ENCODE measurements around the gene C11orf42. TPM values are rescaled to one million over a fixed set of nuclear protein-coding genes. Genes with fewer than 3 reads are reported as not detected.

Gene C11orf42
- not detected for polyA plus RNA-seq

DNA sequence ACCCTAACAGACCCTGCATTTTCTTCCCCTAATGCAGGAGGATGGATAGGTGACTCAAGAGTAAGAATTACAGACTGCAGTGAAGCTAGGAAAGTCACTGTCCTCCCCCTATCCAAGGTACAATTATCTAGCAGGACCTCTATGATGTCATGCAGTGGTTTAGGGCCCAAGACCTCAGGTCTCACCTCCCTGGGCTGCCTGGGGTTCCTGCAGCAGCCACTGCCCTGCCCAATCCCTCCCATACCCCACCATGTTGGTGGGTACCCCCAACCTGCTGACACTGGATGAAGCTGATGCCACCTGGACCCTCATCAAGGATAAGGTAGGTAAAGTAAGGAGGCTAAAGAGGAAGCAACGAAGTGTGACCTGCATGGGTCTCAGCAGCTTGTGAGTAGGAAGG lies at the start of gene C11orf42:
C11orf42 (plus strand) TSS at position 192 of the 400 bp plus-strand sequence; CDS start at position 251, 59 bp downstream.
- WGBS, 3 donors = 93 to 100% (median 95%) methylated on average over 1 of the region's 1 CpG
- H3K27ac ChIP-seq (ENCODE audit: low read depth, low read length) = no peak within 1 kb of the TSS

GRCh38 chr11:6156628-6157359 lies 48.6 kb upstream of the C11orf42 start:
- 74 to 84% (median 80%) methylated on average over 7 of the region's 7 CpGs for WGBS, 3 donors
- no peak overlapping the region for H3K27ac ChIP-seq (ENCODE audit: low read depth, low read length)

DNA sequence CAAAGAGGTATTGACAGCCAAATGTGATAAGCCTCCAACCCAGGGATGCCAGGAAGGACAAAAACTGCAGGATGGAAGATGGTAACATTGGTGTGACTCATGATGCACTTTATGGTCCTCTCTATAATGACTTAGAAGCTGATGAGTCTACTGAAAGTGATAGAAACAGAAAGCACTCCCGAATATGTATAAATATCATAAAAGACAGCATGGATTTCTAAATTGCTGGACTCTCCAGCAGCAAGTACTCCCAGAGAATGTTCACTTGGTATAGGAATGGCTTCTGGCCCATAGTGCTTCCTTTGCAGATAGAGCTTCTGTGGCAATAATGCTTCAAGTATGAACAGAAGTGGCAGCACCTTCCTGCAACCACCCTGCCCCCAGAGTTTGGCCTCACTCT lies 35.1 kb upstream of the C11orf42 start, which contains the start of gene OR52B2:
OR52B2 (minus strand) TSS at position 101 of the 400 bp plus-strand sequence; CDS start at position 101, 0 bp downstream.
- 75 to 87% (median 83%) methylated on average over 1 of the region's 1 CpG for WGBS, 3 donors
- no peak within 1 kb of the TSS for H3K27ac ChIP-seq (ENCODE audit: low read depth, low read length)

DNA sequence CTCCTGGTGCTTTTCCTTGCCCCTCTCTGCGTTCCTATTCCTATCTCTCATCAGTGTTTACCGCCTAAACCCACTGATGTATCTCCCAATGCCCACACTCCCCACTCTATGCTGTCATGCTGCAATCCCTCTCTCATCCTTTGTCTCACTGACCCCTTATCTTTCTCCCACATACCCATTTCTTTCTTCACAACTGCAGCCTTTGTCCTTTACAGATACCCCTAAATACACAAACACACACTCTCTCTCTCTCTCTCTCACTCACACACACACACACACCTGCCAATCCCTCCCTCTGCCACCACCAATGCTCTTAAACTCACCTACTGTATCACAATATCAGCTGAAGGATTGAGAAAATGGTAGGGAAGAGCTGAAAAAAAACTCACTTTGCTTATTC lies 29.9 kb upstream of the C11orf42 start:
- no peak overlapping the region for H3K27ac ChIP-seq (ENCODE audit: low read depth, low read length)
- WGBS, 3 donors = 47 to 64% (median 64%) methylated on average over 2 of the region's 2 CpGs

DNA sequence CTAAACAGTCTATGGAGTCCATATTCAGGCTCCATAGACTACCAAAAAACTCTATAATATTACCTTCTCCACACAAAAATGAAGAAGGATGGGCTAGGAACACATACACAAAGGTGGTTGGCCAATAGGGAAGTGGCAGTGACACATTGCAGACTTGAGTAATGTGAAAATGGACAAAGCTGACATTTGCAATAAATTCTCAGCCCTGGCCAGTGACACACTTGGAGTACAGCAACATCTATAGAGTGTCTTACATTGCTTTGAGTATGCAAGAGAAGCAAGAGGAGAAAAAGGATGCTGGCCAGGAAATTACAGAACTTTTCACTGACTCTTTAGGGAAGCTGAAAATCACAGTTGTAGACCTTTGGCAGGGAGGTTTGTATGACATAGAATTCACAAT lies 13.6 kb upstream of the C11orf42 start:
- H3K27ac ChIP-seq (ENCODE audit: low read depth, low read length) = no peak overlapping the region

GRCh38 chr11:6194065-6194581 lies 11.2 kb upstream of the C11orf42 start:
- H3K27ac ChIP-seq (ENCODE audit: low read depth, low read length) = no peak overlapping the region
- WGBS, 3 donors = 74 to 76% (median 75%) methylated on average over 1 of the region's 1 CpG

DNA sequence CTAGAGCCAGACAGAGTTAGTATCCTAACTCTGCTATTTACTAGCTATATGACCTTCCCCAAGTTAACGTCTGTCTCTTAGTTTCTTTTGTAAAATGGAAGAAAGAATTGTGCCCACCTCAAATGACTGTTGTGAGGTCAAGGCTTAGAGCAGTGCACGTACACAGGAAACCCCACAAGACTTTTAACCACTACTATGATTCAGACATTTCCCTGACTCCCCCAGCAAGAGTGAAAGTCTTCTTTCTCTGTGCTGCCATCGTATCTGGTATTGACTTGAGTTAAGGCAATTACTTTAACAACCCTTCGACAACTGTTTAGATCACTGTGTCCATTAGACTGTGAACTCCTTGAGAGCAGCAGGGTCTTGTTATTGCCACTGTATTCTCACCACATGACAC lies 9.0 kb upstream of the C11orf42 start:
- WGBS, 3 donors = 42 to 57% (median 44%) methylated on average over 4 of the region's 4 CpGs
- no peak overlapping the region for H3K27ac ChIP-seq (ENCODE audit: low read depth, low read length)

DNA sequence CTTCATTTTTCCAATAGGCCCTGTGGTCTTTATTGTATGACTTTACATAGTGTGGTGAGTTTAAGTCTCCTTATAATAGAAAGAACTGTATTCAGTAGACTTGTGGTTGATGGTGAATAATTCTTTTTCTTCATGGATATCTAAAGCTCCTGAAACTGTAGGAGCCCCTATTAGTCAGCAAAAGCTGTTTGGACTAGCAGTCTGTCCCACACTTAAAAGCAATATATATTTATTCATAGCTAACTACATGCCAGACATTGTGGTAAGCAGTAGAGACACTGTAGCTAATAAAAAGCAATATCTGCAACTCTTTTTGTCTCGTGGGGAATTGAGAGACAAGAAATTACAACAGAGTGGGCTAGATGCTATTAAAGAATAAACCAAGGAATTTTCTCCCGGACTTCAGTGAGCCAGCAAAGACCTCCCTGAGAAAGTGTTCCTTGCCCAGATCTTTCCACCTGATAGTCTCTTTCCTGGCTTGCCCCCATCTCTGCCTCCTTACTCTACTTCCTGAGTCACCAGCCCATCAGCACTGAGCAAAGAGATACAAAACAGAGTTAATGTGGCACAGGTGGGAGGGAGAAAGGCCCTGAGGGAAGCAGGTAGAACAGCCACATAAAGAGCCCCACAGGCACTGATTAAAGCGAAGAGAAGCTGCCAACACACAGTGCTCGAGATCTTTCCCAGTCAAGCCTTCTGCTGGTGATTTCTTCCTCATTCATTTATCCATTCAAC lies 7.7 kb upstream of the C11orf42 start:
- 83 to 85% (median 84%) methylated on average over 4 of the region's 4 CpGs for WGBS, 3 donors
- H3K27ac ChIP-seq (ENCODE audit: low read depth, low read length) = no peak overlapping the region

- H3K27ac ChIP-seq (ENCODE audit: low read depth, low read length) = no peak within 1 kb of the TSS
- WGBS, 3 donors = 98 to 100% (median 99%) methylated on average over 5 of the region's 5 CpGs
Observed at GRCh38 chr11:6199174-6199810, 6.1 kb upstream of the C11orf42 start, which contains the start of gene OR52W1. Gene OR52W1 (plus strand): TSS chr11:6199224. CDS start chr11:6199224, 0 bp downstream.

GRCh38 chr11:6200975-6201374 lies 4.4 kb upstream of the C11orf42 start:
- H3K27ac ChIP-seq (ENCODE audit: low read depth, low read length) = peak overlapping the region; percentile 60
- 42 to 65% (median 52%) methylated on average over 4 of the region's 4 CpGs for WGBS, 3 donors

- H3K27ac ChIP-seq (ENCODE audit: low read depth, low read length) = peak overlapping the region; percentile 60
- WGBS, 3 donors = 50 to 88% (median 63%) methylated on average over 2 of the region's 2 CpGs
Observed at GRCh38 chr11:6201481-6201880, 3.9 kb upstream of the C11orf42 start.

DNA sequence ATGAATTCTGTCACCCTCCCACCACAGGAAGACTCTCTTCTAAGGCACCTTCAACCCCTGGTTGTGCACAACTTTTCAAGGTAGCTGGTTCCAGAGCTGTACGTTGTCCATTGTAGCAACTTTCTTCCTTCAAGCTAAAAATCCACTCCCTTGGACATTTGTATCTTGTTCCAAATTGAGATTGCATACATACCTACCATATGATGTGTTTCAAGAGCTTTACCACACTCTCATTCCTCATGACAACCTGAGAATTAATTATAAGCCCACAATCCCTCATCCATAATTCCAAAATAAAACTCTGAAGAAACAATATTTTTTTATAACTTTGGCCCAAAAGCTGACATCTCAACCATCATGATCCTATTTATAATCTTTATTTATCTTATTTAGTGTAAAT lies 3.3 kb upstream of the C11orf42 start:
- H3K27ac ChIP-seq (ENCODE audit: low read depth, low read length) = no peak overlapping the region
- 67 to 97% (median 89%) methylated on average over 1 of the region's 1 CpG for WGBS, 3 donors

GRCh38 chr11:6203327-6203726 lies 2.0 kb upstream of the C11orf42 start:
- WGBS, 3 donors = 48 to 78% (median 51%) methylated on average over 3 of the region's 3 CpGs
- no peak overlapping the region for H3K27ac ChIP-seq (ENCODE audit: low read depth, low read length)

DNA sequence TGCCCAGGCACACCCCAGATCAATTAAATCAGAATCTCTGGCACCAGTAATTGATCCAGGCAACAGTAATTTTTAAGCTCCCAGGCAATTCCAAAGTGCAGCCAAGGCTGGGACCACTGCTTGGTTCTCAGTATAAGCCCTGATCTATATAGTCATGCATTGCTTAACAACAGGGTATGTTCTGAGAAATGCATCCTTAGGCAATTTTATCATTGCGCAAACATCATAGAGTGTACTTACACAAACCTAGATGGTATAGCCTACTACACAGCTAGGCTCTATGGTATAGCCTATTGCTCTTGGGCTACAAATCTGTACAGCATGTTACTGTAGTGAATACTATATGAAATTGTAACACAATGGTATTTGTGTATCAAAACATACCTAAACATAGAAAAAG lies 651 bp upstream of the C11orf42 start:
- no peak overlapping the region for H3K27ac ChIP-seq (ENCODE audit: low read depth, low read length)
- WGBS, 3 donors = 64 to 100% (median 78%) methylated on average over 1 of the region's 1 CpG

DNA sequence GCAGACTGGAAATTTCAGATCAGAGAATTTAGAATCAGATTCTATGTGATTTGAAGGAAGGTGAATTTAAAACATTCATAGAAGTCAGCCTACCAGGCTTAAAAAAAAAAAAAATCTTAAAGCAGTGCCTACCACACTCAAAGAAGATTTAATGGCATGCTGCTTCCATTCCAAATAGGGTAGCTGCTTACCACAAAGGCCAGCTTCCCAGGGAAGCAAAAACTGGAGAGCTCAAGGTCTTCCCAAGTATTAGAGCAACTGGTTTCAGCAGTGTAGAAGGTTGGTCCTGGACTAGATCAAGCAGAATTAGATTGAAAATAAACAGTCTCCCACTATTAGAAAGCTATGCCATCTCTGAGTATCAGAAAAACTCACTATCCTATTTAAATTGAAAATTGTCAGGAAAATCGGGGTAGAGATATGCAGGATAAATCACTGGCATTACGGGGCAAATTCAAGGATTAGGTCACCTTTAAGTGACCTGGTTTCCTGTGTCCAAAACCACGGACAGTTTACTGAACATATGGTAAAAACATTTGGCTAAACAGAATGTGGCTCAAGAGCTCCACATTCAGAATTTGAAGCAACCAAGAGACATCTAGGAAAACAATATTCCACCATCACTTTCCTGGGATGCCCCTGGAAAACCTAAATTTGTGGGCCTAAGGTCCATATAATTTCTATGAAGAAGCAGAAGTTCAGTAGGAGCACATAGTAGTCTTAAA lies 1.3 kb downstream of the C11orf42 start:
- 61 to 93% (median 67%) methylated on average over 3 of the region's 3 CpGs for WGBS, 3 donors
- no peak overlapping the region for H3K27ac ChIP-seq (ENCODE audit: low read depth, low read length)

DNA sequence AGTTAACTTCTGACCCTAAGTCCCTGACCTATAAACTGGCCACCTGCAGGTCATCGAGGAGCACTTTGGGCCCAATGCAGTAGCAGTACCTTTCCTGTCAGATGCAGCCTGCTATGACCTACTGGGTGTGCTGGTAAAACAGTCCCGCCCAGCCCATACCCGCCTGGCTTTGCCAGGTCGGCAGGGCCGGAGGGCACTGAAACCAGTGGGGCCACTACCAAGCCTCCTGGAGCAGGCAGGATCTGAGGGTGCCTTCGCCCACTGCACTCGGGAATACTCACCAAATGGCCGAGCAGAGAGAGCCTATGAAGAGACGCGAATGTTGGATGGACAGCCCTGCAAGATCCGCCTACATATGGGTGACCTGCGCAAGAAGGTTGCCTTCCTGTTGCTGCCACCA lies 4.4 kb downstream of the C11orf42 start:
- WGBS, 3 donors = 94 to 97% (median 94%) methylated on average over 12 of the region's 12 CpGs
- no peak overlapping the region for H3K27ac ChIP-seq (ENCODE audit: low read depth, low read length)

DNA sequence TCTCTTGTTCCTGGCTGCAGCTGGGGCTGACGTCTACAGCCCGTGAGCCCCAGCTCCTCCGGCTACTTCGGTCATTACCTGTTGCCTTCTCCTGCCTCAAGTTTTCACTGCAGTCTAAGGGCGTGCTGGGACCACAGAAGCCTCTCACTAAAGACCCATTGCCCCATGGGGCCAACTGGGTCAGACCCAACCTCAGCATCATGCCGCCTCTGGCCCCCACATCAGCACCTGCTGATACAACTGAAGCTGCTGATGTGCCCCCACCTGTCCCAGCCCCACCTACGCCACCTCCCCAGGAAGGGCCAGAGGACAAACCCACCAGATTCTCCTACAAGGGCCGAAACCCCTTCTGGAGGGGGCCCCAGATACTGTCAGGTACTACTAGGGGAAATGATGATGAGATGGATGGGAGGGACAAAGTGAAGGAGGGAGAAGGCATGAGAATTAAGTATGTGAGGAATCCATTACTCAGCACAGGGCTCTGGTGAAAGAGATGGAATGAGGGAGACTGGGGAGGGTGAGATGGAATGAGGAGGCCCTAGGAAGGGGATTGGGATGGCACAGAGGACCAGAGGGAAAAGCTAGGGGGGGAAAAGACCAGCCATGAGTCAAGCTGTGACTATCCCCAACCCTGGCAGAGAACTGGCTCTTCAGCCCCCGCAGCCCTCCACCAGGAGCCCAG lies 5.1 kb downstream of the C11orf42 start:
- WGBS, 3 donors = 96 to 99% (median 98%) methylated on average over 9 of the region's 9 CpGs
- H3K27ac ChIP-seq (ENCODE audit: low read depth, low read length) = no peak overlapping the region

DNA sequence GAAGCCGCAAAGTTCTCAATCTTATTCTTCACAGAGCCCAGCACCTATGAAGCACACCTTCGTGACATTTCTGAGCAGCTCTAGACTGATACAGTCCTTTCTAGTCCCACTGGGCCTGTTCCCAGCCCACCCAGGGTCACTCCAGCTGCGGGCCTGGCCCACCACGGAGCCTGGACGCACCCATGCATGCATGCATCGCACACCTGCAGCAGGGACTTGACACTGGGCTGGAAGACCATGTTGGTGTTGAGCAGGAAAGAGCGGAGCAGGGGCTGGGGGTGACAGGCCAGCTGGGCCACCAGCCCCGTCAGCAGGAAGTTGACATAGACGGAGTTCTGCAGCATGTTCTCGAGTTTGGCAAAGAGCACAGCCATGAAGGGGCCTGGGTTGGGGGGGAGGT lies 9.2 kb downstream of the C11orf42 start:
- WGBS, 3 donors = 95 to 98% (median 96%) methylated on average over 10 of the region's 10 CpGs
- H3K27ac ChIP-seq (ENCODE audit: low read depth, low read length) = no peak overlapping the region

Data from adipose tissue (tissue), 3 donors.